CMK (cell line): Measurements from ENCODE around the gene CHTF18.
"Not testable (repeated sequence)": the region's sequence is repeated elsewhere in the genome, so short reads cannot be mapped to it uniquely, and the experiment has no call there.

Experiments
- DNase-seq: peaks from one replicate; pipeline ENCODE4 v3.0.0-alpha.2; 2010; ENCODE audit warnings: low read depth

The CHTF18 gene

GRCh38 chr16:830871-831570 is 42.6 kb downstream of the CHTF18 start:
- no peak for DNase-seq

- DNase-seq = no peak
Observed at GRCh38 chr16:831571-832413, 43.4 kb downstream of the CHTF18 start.

- DNase-seq = no peak
Observed at GRCh38 chr16:832652-833336, 44.4 kb downstream of the CHTF18 start.

GRCh38 chr16:833411-833810 is 45.0 kb downstream of the CHTF18 start:
- DNase-seq = no peak

- no peak for DNase-seq
Observed at GRCh38 chr16:835373-835772, 47.0 kb downstream of the CHTF18 start.

- DNase-seq = no peak
Observed at GRCh38 chr16:836221-836620, 47.8 kb downstream of the CHTF18 start.

GRCh38 chr16:836822-837221 is 48.4 kb downstream of the CHTF18 start:
- not testable (repeated sequence) for DNase-seq

- DNase-seq = no peak
Observed at GRCh38 chr16:838741-839140, 50.3 kb downstream of the CHTF18 start.

- no peak for DNase-seq
Observed at GRCh38 chr16:839643-840408, 51.4 kb downstream of the CHTF18 start.

GRCh38 chr16:840561-841454 is 52.4 kb downstream of the CHTF18 start:
- no peak for DNase-seq

GRCh38 chr16:841455-842060 is 53.1 kb downstream of the CHTF18 start:
- no peak for DNase-seq

- no peak for DNase-seq
Observed at GRCh38 chr16:842061-842476, 53.6 kb downstream of the CHTF18 start.

- DNase-seq = no peak
Observed at GRCh38 chr16:842711-843560, 54.5 kb downstream of the CHTF18 start.

- DNase-seq = no peak
Observed at GRCh38 chr16:843771-844170, 55.4 kb downstream of the CHTF18 start.

GRCh38 chr16:844638-845350 is 56.4 kb downstream of the CHTF18 start:
- DNase-seq = no peak

GRCh38 chr16:845351-845745 is 56.9 kb downstream of the CHTF18 start:
- no peak for DNase-seq

- DNase-seq = no peak
Observed at GRCh38 chr16:847151-847550, 58.7 kb downstream of the CHTF18 start.
